ENCODE measurements around the gene TAS2R38. TPM values are rescaled to one million over a fixed set of nuclear protein-coding genes. Genes with fewer than 3 reads are reported as not detected.

TAS2R38 gene
- total and polyA plus RNA-seq, 12 donors: not detected

DNA sequence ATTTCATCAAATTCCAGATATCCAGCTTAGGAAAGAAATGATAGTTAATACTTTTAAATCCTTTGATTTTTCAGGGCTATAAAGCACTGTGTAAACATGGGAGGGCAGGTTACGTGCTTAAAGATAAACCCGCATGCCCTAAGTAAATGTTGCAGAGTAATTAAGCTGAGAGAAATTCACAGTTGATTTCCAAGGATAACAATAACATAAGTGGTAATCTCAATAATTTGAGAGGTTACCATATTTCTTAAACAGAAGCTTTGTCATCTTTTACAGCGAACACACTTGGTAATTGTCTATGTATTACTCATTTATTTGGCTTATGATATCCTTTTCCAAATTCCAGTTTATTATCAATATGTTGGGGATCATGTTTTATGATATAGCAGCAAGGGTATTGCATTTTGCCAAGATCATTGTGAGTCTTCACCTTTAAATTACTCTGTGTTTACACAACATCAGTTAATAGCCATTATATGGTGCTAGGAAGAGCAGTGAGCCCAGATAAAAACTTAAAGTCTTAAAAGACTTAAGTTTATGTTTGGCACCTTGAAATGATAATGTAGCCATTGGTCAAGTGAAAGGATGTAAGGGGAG lies 37.5 kb upstream of the TAS2R38 start:
- 65 to 80% methylated on average over 3 of the region's 3 CpGs for WGBS, 2 donors
- Histone ChIP-seq H3K4me3 (no peak overlapping the region), H3K27me3 (no peaks in the 10 kb centered on the region), H3K36me3 (no peaks in the 10 kb centered on the region), H3K4me1 (no peaks in the 10 kb centered on the region), H3K9me3 (no peaks in the 10 kb centered on the region), H3K27ac (no peak overlapping the region)
- ATAC-seq (no peak), DNase-seq (no peak)
- TF ChIP-seq, protein P1, sequence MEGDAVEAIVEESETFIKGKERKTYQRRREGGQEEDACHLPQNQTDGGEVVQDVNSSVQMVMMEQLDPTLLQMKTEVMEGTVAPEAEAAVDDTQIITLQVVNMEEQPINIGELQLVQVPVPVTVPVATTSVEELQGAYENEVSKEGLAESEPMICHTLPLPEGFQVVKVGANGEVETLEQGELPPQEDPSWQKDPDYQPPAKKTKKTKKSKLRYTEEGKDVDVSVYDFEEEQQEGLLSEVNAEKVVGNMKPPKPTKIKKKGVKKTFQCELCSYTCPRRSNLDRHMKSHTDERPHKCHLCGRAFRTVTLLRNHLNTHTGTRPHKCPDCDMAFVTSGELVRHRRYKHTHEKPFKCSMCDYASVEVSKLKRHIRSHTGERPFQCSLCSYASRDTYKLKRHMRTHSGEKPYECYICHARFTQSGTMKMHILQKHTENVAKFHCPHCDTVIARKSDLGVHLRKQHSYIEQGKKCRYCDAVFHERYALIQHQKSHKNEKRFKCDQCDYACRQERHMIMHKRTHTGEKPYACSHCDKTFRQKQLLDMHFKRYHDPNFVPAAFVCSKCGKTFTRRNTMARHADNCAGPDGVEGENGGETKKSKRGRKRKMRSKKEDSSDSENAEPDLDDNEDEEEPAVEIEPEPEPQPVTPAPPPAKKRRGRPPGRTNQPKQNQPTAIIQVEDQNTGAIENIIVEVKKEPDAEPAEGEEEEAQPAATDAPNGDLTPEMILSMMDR (IDR thresholded peaks at IDR 0.05): no peak
- intact Hi-C loops (cut with DNase I): no loop called here

DNA sequence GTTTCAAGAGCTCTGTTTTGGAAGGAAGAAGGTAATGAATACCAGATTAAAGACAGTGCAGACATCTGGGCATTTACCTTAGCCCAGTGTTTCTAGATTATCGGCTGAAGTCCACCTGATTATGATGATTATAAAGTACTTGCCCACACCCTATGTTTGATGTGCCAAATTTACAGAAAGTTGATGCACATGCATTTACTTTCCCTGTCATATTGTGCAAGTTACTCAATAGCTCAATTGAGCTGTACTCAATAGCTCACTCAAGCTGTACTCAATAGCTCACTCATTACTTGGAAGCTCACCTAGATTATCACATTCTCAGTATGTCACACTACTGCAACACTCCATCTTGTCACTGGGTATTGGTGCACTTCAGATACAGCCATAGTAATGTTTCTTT lies 35.6 kb upstream of the TAS2R38 start:
- TF ChIP-seq, protein P1 (IDR thresholded peaks at IDR 0.05): no peak
- no peaks in the 10 kb centered on the region for H3K27me3 ChIP-seq
- intact Hi-C loops (cut with DNase I): no loop called here
- ATAC-seq: no peak
- H3K36me3 ChIP-seq: no peaks in the 10 kb centered on the region
- 85 to 98% methylated on average over 1 of the region's 1 CpG for WGBS, 2 donors
- no peak overlapping the region for H3K4me3 ChIP-seq
- H3K9me3 ChIP-seq: no peaks in the 10 kb centered on the region
- H3K27ac ChIP-seq: no peak overlapping the region
- no peak for DNase-seq
- no peaks in the 10 kb centered on the region for H3K4me1 ChIP-seq

DNA sequence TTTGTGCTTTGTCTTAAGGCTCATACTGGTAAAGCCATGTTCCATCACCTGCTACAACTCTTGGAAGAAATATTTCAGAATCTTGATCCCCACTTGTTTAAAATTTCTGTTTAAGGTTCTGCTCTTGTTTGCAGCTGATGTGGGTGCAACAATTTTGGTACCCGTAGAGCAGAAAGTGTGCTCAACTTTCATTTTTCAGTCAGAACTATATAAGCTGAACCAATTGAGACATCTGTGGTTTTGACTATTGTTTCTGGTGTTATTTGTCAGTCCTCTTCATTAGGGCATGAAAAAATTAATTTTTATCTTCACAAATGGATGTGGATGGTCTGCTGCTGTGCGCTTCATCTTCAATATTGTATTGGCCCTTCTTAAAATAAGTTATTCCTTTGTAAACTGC lies 33.0 kb upstream of the TAS2R38 start:
- peaks cover 0 to 8% (median 0%) of the 10 kb centered on the region in 11 donors for H3K9me3 ChIP-seq
- no peaks in the 10 kb centered on the region for H3K4me1 ChIP-seq
- ATAC-seq: no peak
- H3K27me3 ChIP-seq: no peaks in the 10 kb centered on the region
- 91 to 96% methylated on average over 2 of the region's 2 CpGs for WGBS, 2 donors
- no peaks in the 10 kb centered on the region for H3K36me3 ChIP-seq
- H3K27ac ChIP-seq: no peak overlapping the region
- no peak overlapping the region for H3K4me3 ChIP-seq
- no peak for DNase-seq
- TF ChIP-seq, protein P1 (IDR thresholded peaks at IDR 0.05): no peak
- intact Hi-C loops (cut with DNase I): no loop called here

DNA sequence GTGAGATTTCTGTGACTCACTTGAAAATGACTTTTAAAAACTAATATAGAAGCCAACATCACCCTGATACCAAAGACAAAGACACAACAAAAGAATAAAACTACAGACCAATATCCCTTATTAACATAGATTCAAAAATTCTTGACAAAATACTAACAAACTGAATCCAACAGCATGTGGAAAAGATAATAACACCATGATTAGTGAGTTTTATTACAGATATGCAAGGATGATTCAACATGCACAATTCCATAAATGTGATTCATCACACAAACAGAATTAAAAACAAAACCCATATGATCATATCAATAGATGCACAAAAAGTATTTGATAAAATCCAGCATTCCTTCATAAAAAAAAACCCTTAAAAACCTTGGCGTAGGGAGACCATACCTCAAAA lies 28.6 kb upstream of the TAS2R38 start:
- TF ChIP-seq, protein P1 (IDR thresholded peaks at IDR 0.05): no peak
- intact Hi-C loops (cut with DNase I): no loop called here
- DNase-seq: no peak

More for the DNA sequence above, 28.6 kb upstream of the TAS2R38 start:
- H3K27me3 ChIP-seq: no peaks in the 10 kb centered on the region
- no peak overlapping the region for H3K27ac ChIP-seq
- no peak overlapping the region for H3K4me3 ChIP-seq
- ATAC-seq: no peak
- H3K4me1 ChIP-seq: no peaks in the 10 kb centered on the region
- H3K9me3 ChIP-seq: peaks cover 0 to 8% (median 0%) of the 10 kb centered on the region in 11 donors
- no peaks in the 10 kb centered on the region for H3K36me3 ChIP-seq
- WGBS, 2 donors: 82 to 89% methylated on average over 1 of the region's 1 CpG
